ENCODE data around the gene WWOX. TPM values are rescaled to one million over a fixed set of nuclear protein-coding genes. Genes with fewer than 3 reads are reported as not detected.

Gene WWOX
- total and polyA plus RNA-seq, 2 donors (not counting 3 experiments of a cell fraction or from before 2014, with no cell fraction given), result 6.2 to 12.5 TPM

- no peak for DNase-seq (ENCODE audit: low read depth, low spot score)
- CTCF ChIA-PET, result no interaction called here
- Histone ChIP-seq H3K9ac (replicated peaks; ENCODE audit: extremely low read depth, insufficient read depth, low read length) (no peak overlapping the region), H3K4me1 (ENCODE audit: control insufficient read depth, extremely low read depth, insufficient read depth, low read length) (no peaks in the 10 kb centered on the region), H3K36me3 (ENCODE audit: control insufficient read depth in 2 of 2, extremely low read depth in 1 of 2, insufficient read depth in 2 of 2, low read length in 2 of 2) (no peaks in the 10 kb centered on the region), H3K9me3 (replicated peaks; ENCODE audit: control insufficient read depth, insufficient read depth, low read length) (no peaks in the 10 kb centered on the region), H3K4me3 (replicated peaks in 1 of 3; ENCODE audit: insufficient read depth in 1 of 3, low read depth in 1 of 3, low read length in 3 of 3) (no peak overlapping the region), H3K4me2 (ENCODE audit: insufficient read depth, low read length) (no peak overlapping the region), H3K79me2 (ENCODE audit: control insufficient read depth, insufficient read depth, low read length) (no peaks in the 10 kb centered on the region), H4K20me1 (replicated peaks; ENCODE audit: control insufficient read depth, extremely low read depth, insufficient read depth, low read length) (no peaks in the 10 kb centered on the region), H3K27me3 (ENCODE audit: control insufficient read depth in 2 of 2, insufficient read depth in 2 of 2, low read length in 2 of 2) (no peaks in the 10 kb centered on the region), H3K27ac (ENCODE audit: insufficient read depth, low read depth, low read length) (no peak overlapping the region), H3K9me1 (replicated peaks; ENCODE audit: control insufficient read depth, extremely low read depth, insufficient read depth, low read length) (no peaks in the 10 kb centered on the region), H2AFZ (ENCODE audit: low read depth, low read length) (no peak overlapping the region)
- intact Hi-C loops (cut with micrococcal nuclease), result no loop called here
- dilution Hi-C loops (cut with MboI; ENCODE audit: extremely low pct_ligation_motif_present, low sequenced_read_pairs), result no loop called here
- POLR2A ChIA-PET, result no interaction called here
- TF ChIP-seq GATA2 (IDR thresholded peaks at IDR 0.05; ENCODE audit: insufficient read depth, insufficient read length, low read depth, low read length) (no peak), MYC (IDR thresholded peaks at IDR 0.05; ENCODE audit: low read depth, low read length) (no peak), MAX (IDR thresholded peaks at IDR 0.05; ENCODE audit: insufficient read depth, insufficient read length) (no peak), EZH2 (IDR thresholded peaks at IDR 0.05; ENCODE audit: borderline replicate concordance, low read depth, low read length, severe bottlenecking) (no peak), CTCF (IDR thresholded peaks at IDR 0.05; ENCODE audit: extremely low read depth in 1 of 2, insufficient read depth in 1 of 2, low read depth in 1 of 2, low read length in 2 of 2) (no peak), JUN (IDR thresholded peaks at IDR 0.05; ENCODE audit: borderline replicate concordance, insufficient read depth, insufficient read length, low read depth) (no peak), FOS (IDR thresholded peaks at IDR 0.05; ENCODE audit: borderline replicate concordance, insufficient read depth, low read length) (no peak), POLR2A (IDR thresholded peaks at IDR 0.05; ENCODE audit: low read depth, low read length) (no peak), POLR2AphosphoS5 (IDR thresholded peaks at IDR 0.05; ENCODE audit: insufficient read depth, low read depth, low read length) (no peak)
- no TSS peak for BruUV-seq (replicated peaks)
- no peak for FAIRE-seq
Observed at GRCh38 chr16:78892951-78893733, 793.7 kb downstream of the WWOX start.
